GM10266 (cell line): Measurements from ENCODE around the gene LRRN4.

Experiments used
- DNase-seq: peaks from one replicate; pipeline ENCODE4 v3.0.0; 2012; ENCODE audit errors: extremely low spot score
- CTCF ChIP-seq: IDR thresholded peaks from 2 replicates; pipeline ENCODE4 v1.5.1; 2012; ENCODE audit warnings: mild to moderate bottlenecking, low read depth; ENCODE audit not compliant: control insufficient read depth, insufficient read depth; ENCODE audit errors: missing control alignments

Gene LRRN4

GRCh38 chr20:6053776-6054688 is at the start of gene LRRN4:
LRRN4 (minus strand) TSS chr20:6054060; CDS start chr20:6052799, 1,261 bp downstream.
- DNase-seq: no peak

DNA sequence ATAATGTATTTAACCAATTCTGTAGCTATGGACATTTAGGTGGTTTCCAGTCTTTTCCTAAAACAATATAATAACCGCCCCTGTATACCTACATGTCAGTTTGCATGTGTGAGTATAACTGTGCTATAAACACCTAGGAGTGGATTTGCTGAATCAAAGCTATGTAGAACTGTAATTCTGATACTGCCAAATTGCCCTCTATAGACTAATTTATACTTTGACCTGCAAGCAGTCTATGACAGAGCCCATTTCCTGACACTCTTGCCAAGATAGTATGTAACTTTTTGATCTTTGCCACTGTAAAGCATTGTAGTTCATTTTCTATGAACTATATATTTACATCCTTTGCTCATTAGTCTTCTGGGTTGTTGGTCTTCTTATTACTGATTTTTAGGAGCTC is 49.4 kb upstream of the LRRN4 start:
- DNase-seq: no peak
- no peak for TF ChIP-seq CTCF

More at GRCh38 chr20:6053776-6054688, at the start of gene LRRN4:
- TF ChIP-seq CTCF: no peak

DNA sequence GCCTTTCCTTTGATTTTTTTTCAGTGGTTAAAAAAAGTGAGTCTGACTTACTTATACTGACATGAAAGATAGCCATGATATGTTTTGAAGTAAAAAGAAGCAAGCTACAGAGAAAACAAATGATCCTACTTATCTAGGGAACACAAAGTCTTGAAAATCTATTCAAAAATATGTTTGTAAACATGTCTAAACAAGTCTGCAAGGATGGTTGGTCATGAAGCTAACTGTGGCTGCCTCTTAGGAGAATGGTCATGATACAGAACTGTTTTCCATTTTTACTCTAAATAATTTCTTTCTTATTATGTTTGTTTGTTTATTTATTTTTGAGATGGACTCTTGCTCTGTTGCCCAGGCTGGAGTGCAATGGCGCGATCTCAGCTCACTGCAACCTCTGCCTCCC is 47.5 kb upstream of the LRRN4 start:
- DNase-seq: no peak
- TF ChIP-seq CTCF: no peak

DNA sequence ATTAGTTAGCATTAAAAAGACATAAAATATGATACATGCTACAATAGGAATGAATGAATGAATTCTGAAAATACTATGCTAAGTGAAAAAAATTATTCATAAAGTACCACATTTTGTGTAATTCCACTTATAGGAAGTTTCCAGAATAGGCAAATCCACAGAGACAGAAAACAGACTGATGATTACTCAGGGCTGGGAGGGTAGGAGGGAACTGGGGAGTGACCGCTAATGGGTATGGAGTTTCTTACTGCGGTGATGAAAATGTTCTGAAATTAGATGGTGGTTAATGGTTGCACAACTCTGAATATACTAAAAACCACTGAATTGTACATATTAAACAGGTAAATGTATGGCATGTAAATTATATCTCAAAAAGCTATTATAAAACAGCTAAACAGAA is 46.4 kb upstream of the LRRN4 start:
- DNase-seq: no peak
- no peak for TF ChIP-seq CTCF

DNA sequence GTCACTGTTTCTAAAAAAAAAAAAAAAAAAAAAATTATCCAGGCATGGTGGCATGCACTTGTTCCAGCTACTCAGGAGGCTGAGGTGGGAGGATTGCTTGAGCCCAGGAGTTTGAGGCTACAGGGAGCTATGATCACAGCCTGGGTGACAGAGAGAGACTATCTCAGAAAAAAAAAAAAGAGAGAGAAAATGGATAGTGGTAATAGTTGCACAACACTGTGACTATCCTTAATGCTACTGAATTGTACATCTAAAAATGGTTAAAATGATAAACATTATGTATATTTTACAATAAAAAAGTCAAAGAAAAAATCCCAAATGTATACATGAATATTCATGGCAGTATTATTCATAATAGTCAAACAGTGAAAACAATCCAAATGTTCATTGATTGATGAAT is 46.0 kb upstream of the LRRN4 start:
- no peak for TF ChIP-seq CTCF
- no peak for DNase-seq

DNA sequence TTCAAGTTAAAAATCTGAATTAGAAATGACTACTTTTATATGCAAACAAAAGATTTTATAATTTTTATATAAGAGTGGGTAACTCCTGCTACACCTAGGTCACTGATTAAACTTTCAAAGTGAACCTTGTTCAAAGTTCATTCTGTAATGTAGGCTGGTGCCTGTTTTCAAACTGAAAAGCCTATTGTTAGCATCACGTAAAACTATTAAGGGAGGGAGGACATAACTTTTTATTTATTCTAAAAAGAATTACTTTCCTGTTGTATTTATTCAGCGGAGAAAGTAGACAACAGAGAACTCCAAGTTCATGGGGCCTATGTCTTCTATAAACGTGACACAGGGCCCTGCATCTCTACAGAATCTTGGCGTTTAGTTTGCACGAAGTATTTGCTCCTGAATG is 41.5 kb upstream of the LRRN4 start:
- no peak for TF ChIP-seq CTCF
- DNase-seq: no peak

DNA sequence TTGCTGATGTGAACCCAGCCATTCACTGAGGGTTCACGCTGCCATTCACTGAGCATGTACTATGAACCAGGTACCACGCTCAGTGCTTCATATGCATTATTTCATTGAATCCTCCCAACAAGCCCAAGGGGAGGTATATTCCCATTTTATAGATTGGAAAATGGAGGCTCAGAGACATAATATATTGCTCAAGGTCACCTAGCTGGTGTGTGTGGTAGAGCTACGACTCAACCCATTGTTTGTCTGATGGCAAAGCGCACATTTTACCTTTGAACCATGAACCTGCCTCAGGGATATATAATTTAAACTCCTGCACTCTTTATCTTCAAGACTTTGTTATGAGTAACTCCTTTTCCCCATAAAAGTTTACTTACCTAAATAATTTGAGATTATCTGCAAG is 40.7 kb upstream of the LRRN4 start:
- no peak for DNase-seq
- no peak for TF ChIP-seq CTCF
